OCI-LY3 (cell line): Measurements from ENCODE around the gene PML.
"Not testable (repeated sequence)": the region's sequence is repeated elsewhere in the genome, so short reads cannot be mapped to it uniquely, and the experiment has no call there.

Experiments
- EZH2phosphoT487 ChIP-seq: fragments of 200-600 bp; shearing (Covaris generic); IDR thresholded peaks from 2 replicates; pipeline ENCODE4 v1.6.1; 2018; ENCODE audit warnings: antibody characterized with exemption, mixed run types, low read depth
- TF ChIP-seq, protein P1 (sequence below): fragments of 200-600, 300-600 bp; sonication (generic); IDR thresholded peaks from 2 replicates; pipeline ENCODE4 v1.5.1; 2014; ENCODE audit warnings: antibody characterized with exemption, low read length, low read depth

- not testable (repeated sequence) for TF ChIP-seq EZH2phosphoT487
- TF ChIP-seq, protein P1, sequence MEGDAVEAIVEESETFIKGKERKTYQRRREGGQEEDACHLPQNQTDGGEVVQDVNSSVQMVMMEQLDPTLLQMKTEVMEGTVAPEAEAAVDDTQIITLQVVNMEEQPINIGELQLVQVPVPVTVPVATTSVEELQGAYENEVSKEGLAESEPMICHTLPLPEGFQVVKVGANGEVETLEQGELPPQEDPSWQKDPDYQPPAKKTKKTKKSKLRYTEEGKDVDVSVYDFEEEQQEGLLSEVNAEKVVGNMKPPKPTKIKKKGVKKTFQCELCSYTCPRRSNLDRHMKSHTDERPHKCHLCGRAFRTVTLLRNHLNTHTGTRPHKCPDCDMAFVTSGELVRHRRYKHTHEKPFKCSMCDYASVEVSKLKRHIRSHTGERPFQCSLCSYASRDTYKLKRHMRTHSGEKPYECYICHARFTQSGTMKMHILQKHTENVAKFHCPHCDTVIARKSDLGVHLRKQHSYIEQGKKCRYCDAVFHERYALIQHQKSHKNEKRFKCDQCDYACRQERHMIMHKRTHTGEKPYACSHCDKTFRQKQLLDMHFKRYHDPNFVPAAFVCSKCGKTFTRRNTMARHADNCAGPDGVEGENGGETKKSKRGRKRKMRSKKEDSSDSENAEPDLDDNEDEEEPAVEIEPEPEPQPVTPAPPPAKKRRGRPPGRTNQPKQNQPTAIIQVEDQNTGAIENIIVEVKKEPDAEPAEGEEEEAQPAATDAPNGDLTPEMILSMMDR, result not testable (repeated sequence)
Observed at GRCh38 chr15:74056330-74056729, 61.8 kb downstream of the PML start.
